GM12891 (cell line): Measurements from ENCODE around the gene ZNF594.

ENCODE experiments used
- PAX5 ChIP-seq: IDR thresholded peaks from 2 replicates; pipeline ENCODE4 v1.6.1; 2011; ENCODE audit warnings: low read length, moderate library complexity, mild to moderate bottlenecking; ENCODE audit not compliant: insufficient read depth, severe bottlenecking
- POLR2A ChIP-seq: IDR thresholded peaks from 2 replicates; pipeline ENCODE4 v1.6.1; 2011; ENCODE audit warnings: low read depth, low read length, control low read depth
- POLR2AphosphoS5 ChIP-seq: IDR thresholded peaks from 2 replicates; pipeline ENCODE4 v1.6.1; 2011; ENCODE audit warnings: low read depth, low read length, control low read depth
- POU2F2 ChIP-seq: IDR thresholded peaks from 2 replicates; pipeline ENCODE4 v1.6.1; 2011; ENCODE audit warnings: low read depth, mild to moderate bottlenecking, control low read depth, low read length, moderate library complexity
- SPI1 ChIP-seq: IDR thresholded peaks from 2 replicates; pipeline ENCODE4 v1.6.1; 2011; ENCODE audit warnings: low read depth, low read length, control low read depth
- TAF1 ChIP-seq: IDR thresholded peaks from 2 replicates; pipeline ENCODE4 v1.6.1; 2011; ENCODE audit warnings: low read depth, low read length, control low read depth

GRCh38 chr17:5183410-5183793 is 8.3 kb downstream of the ZNF594 start:
- no peak for TF ChIP-seq TAF1
- TF ChIP-seq POLR2AphosphoS5, result no peak
- no peak for TF ChIP-seq POLR2A
- no peak for TF ChIP-seq SPI1
- no peak for TF ChIP-seq PAX5
- no peak for TF ChIP-seq POU2F2
